Naive thymus-derived CD4-positive, alpha-beta T cell (primary cell): ENCODE results near the gene PCED1B. TPM values are rescaled to one million over a fixed set of nuclear protein-coding genes. Genes with fewer than 3 reads are reported as not detected.
"Not testable (repeated sequence)": the region's sequence is repeated elsewhere in the genome, so short reads cannot be mapped to it uniquely, and the experiment has no call there.

Experiments used
- ATAC-seq: fragments of 150-1000 bp; cut with Tn5 transposase; 2 replicates; pipeline ENCODE4 v1.10.0; 2021; ENCODE audit warnings: mild to moderate bottlenecking, moderate library complexity
- CTCF ChIA-PET: fragments of 350-600 bp; sonication (Branson Sonifier 250); formaldehyde crosslinking; loops from one replicate; lab custom pipeline; 2021; ENCODE audit warnings: antibody characterized with exemption; lab: Charles Lee
- POLR2A ChIA-PET: fragments of 350-600 bp; sonication (Branson Sonifier 250); formaldehyde crosslinking; loops from one replicate; lab custom pipeline; 2021; ENCODE audit warnings: antibody characterized with exemption, inconsistent platforms; lab: Charles Lee
- DNase-seq, 9 donors: peaks; one replicate each; pipeline versions ENCODE4 v3.0.0 to v3.0.0-alpha.2; 2020 to 2022; ENCODE audit warnings: mixed read lengths in 1 of 9
- H3K27ac ChIP-seq: one replicate; pipeline ENCODE4 v1.7.0; 2013; ENCODE audit warnings: mild to moderate bottlenecking, low read depth, low read length, moderate library complexity
- H3K27me3 ChIP-seq, 2 donors: one replicate each; pipeline ENCODE4 v1.7.0; 2013; ENCODE audit warnings: low read length in 2 of 2, mild to moderate bottlenecking in 2 of 2, moderate library complexity in 2 of 2; ENCODE audit not compliant: control insufficient read depth in 2 of 2, insufficient read depth in 2 of 2
- H3K36me3 ChIP-seq, 3 experiments: 1 replicate in 2 of 3; 2 replicates in 1 of 3; pipeline ENCODE4 v1.7.0; 2013; ENCODE audit warnings: low read length in 3 of 3, mild to moderate bottlenecking in 3 of 3, moderate library complexity in 1 of 3; ENCODE audit not compliant: insufficient read depth in 3 of 3, control insufficient read depth in 2 of 3
- H3K4me1 ChIP-seq, 2 donors: one replicate each; pipeline ENCODE4 v1.7.0; 2013; ENCODE audit warnings: low read length in 2 of 2, mild to moderate bottlenecking in 2 of 2, moderate library complexity in 1 of 2; ENCODE audit not compliant: control insufficient read depth in 2 of 2, insufficient read depth in 2 of 2
- H3K4me3 ChIP-seq: 2 replicates; pipeline ENCODE4 v1.7.0; 2013; ENCODE audit warnings: mild to moderate bottlenecking, low read length
- H3K9me3 ChIP-seq, 3 experiments: 1 replicate in 2 of 3; 2 replicates in 1 of 3; pipeline ENCODE4 v1.7.0; 2013; ENCODE audit warnings: low read length in 3 of 3; ENCODE audit not compliant: control insufficient read depth in 2 of 3
- H3K27ac Mint-ChIP-seq, 9 donors: one replicate each; pipeline ENCODE4 v1.8.0; 2020 to 2022; ENCODE audit warnings: mixed read lengths in 9 of 9, mild to moderate bottlenecking in 8 of 9, moderate library complexity in 5 of 9, inconsistent platforms in 2 of 9
- H3K27me3 Mint-ChIP-seq, 5 donors: one replicate each; pipeline ENCODE4 v1.8.0; 2021 to 2022; ENCODE audit warnings: mixed read lengths in 5 of 5, mild to moderate bottlenecking in 1 of 5
- H3K36me3 Mint-ChIP-seq, 5 donors: one replicate each; pipeline ENCODE4 v1.8.0; 2020 to 2022; ENCODE audit warnings: mixed read lengths in 5 of 5, mild to moderate bottlenecking in 3 of 5, inconsistent platforms in 1 of 5
- H3K4me1 Mint-ChIP-seq, 7 donors: one replicate each; pipeline ENCODE4 v1.8.0; 2020 to 2022; ENCODE audit warnings: mixed read lengths in 7 of 7, mild to moderate bottlenecking in 3 of 7, inconsistent platforms in 1 of 7
- H3K4me3 Mint-ChIP-seq, 10 donors: one replicate each; pipeline ENCODE4 v1.8.0; 2020 to 2022; ENCODE audit warnings: mild to moderate bottlenecking in 10 of 10, mixed read lengths in 10 of 10, moderate library complexity in 6 of 10, inconsistent platforms in 2 of 10
- H3K9me3 Mint-ChIP-seq, 11 donors: one replicate each; pipeline ENCODE4 v1.8.0; 2020 to 2022; ENCODE audit warnings: mixed read lengths in 11 of 11, mild to moderate bottlenecking in 4 of 11, inconsistent platforms in 1 of 11, moderate library complexity in 1 of 11
- intact Hi-C, 2 donors: fragments of 100-400 bp; cut with micrococcal nuclease; formaldehyde crosslinking; loops; one replicate each; pipeline ENCODE4 v1.15.1; 2023
- polyA plus RNA-seq, 2 donors: library from polyadenylated mRNA; unstranded; fragments of 300-500 nt; fragmentation: Illumina TruSeq; gene quantifications; one replicate each; pipeline ENCODE4 v1.2.3, GENCODE V29; 2021
- total RNA-seq, 6 experiments: library from RNA in 5 of 6; stranded (reverse) in 5 of 6; gene quantifications; 1 replicate in 5 of 6; 2 replicates in 1 of 6; pipeline ENCODE4 v1.2.3 and lab custom pipeline; 2021 to 2026

PCED1B gene
- total and polyA plus RNA-seq, 7 experiments from 2014 or later: 41.4 to 147 (median 94.3) TPM

DNA sequence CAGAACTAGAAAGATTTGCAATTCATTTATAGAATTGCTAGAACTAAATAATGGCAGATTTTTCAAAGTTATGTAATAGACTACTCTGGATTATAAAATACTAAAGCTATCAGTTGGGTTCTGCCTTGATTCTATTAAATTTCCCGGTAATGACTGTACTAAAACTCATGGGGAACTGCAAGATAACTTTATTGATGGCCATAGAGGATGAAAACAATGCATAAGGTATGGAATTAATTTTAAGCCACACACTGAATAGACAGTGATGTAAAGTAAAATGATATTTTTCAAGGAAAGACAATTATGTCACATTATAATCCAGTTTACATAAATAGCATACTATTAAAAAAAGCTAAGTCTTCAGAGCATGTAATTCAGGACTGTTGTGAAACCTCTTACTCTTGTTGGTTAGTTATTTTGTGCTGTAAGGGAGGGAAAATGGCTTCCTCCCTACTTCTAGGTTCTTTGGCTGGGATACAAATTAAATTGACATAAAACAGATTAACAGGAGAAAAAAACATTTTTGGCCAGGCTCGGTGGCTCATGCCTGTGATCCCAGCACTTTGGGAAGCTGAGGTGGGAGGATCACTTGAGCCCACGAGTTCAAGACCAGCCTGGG, 134.7 kb downstream of the PCED1B start:
- peak overlapping the region; percentile 76 for H3K27ac ChIP-seq
- H3K4me3 ChIP-seq: peak overlapping the region; percentile 80
- no peaks in the 10 kb centered on the region for H3K9me3 ChIP-seq
- intact Hi-C loops: loop anchor here (2.0 to 10.0 kb wide), 4 partner anchors 493 to 999 kb away; partner anchors contain the start of genes HDAC7 (in 1 of the 2) and RPAP3 (in 1 of the 2)
- Mint-ChIP-seq H3K27ac (peak overlapping the region; percentile 87 to 98 (median 93)), H3K27me3 (peaks cover 0 to 4% (median 0%) of the 10 kb centered on the region in 5 donors), H3K4me1 (peaks cover 10 to 54% (median 23%) of the 10 kb centered on the region in 7 donors), H3K36me3 (peaks cover 10 to 66% (median 54%) of the 10 kb centered on the region in 5 donors), H3K9me3 (no peaks in the 10 kb centered on the region), H3K4me3 (peak overlapping the region; percentile 91 to 100 (median 98))
- H3K36me3 ChIP-seq: peaks cover 2 to 12% (median 10%) of the 10 kb centered on the region in 3 experiments
- CTCF ChIA-PET: interaction anchor here (0.6 to 1.4 kb wide), 6 partner anchors 21 to 208 kb away, joined by 3 read pairs; no protein-coding TSS in a partner anchor
- H3K4me1 ChIP-seq: peaks cover 20 to 22% of the 10 kb centered on the region in 2 donors
- H3K27me3 ChIP-seq: no peaks in the 10 kb centered on the region
- DNase-seq (no peak), ATAC-seq (no peak)
- POLR2A ChIA-PET: interaction anchor here (0.5 to 13.6 kb wide), 21 partner anchors 8 to 194 kb away, joined by 3 to 173 read pairs (median 4); partner anchors contain the start of genes AMIGO2 and PCED1B

DNA sequence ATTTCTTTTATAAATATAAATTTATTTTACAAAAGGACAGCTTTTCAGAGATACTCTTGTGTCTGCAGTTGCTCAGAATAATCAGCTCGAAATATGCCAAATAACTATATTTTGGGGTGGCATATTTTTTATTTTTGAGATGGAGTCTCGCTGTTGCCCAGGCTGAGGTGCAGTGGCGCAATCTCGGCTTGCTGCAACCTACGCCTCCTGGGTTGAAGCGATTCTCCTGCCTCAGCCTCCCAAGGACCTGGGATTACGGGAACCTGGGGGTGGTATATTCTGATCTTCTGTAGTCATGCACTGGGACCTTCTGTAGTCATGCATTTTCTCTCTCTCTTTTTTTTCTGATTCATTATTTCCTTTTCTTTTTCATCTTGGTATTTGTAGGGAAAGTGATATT, 135.3 kb downstream of the PCED1B start:
- Histone ChIP-seq H3K4me3 (peak overlapping the region; percentile 80), H3K4me1 (peaks cover 13 to 21% of the 10 kb centered on the region in 2 donors), H3K36me3 (peaks cover 0 to 6% (median 4%) of the 10 kb centered on the region in 3 experiments), H3K27ac (peak overlapping the region; percentile 76), H3K27me3 (no peaks in the 10 kb centered on the region), H3K9me3 (no peaks in the 10 kb centered on the region)
- no peak for ATAC-seq
- peak overlapping the region; percentile 91 to 100 (median 98) for H3K4me3 Mint-ChIP-seq
- H3K36me3 Mint-ChIP-seq: peaks cover 10 to 69% (median 56%) of the 10 kb centered on the region in 5 donors
- POLR2A ChIA-PET: interaction anchor here (0.5 to 13.6 kb wide), 13 partner anchors 9 to 181 kb away, joined by 3 to 173 read pairs (median 5); partner anchors contain the start of genes AMIGO2 and PCED1B
- no peaks in the 10 kb centered on the region for H3K9me3 Mint-ChIP-seq
- peak in 1 of 9 donors; percentile 12 for DNase-seq
- H3K27me3 Mint-ChIP-seq: peaks cover 0 to 4% (median 0%) of the 10 kb centered on the region in 5 donors
- peak overlapping the region; percentile 91 to 98 (median 96) for H3K27ac Mint-ChIP-seq
- CTCF ChIA-PET: interaction anchor here (0.6 to 2.3 kb wide), 4 partner anchors 18 to 193 kb away, joined by 3 to 6 read pairs (median 3); no protein-coding TSS in a partner anchor
- intact Hi-C loops: loop anchor here (1.0 to 10.0 kb wide), 11 partner anchors 492 to 1487 kb away; partner anchors contain the start of genes ARID2 (in 2 of the 2), RPAP3 (in 2 of the 2), SLC38A1 (in 2 of the 2) and HDAC7 (in 1 of the 2)
- H3K4me1 Mint-ChIP-seq: peaks cover 6 to 54% (median 23%) of the 10 kb centered on the region in 7 donors

DNA sequence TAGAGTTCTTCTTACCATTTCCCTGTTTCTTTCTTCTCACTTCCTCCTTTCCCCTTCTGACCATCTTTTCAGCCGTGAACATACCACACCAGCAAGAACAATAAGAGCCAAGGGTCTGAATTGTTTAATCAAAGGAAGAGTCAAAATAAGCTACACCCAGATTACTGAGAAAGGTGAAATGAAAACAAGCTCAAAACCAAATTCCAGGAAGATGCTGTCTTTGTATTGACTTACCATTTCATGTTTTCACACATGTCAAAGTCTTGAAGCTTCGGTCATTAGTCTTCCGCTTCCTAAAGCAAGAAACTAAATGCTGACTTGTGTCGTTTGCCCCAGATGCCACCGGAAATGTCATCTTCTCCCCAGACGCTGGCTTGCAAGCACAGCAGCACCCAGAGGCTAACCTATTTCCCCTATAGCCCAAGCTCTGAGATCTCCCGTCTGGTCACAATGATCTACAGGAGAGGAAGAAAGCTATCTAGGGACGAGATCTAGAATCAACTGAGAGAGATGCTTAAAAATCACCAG, 136.8 kb downstream of the PCED1B start:
- intact Hi-C loops: loop anchor here (1.0 to 10.0 kb wide), 18 partner anchors 9 to 1489 kb away; partner anchors contain the start of genes AMIGO2 (in 2 of the 2), ARID2 (in 2 of the 2), PCED1B (in 2 of the 2) and SLC38A1 (in 2 of the 2)
- Histone ChIP-seq H3K36me3 (no peaks in the 10 kb centered on the region), H3K27me3 (no peaks in the 10 kb centered on the region), H3K27ac (peak overlapping the region; percentile 76), H3K9me3 (no peaks in the 10 kb centered on the region), H3K4me3 (peak overlapping the region; percentile 80), H3K4me1 (peaks cover 9 to 14% of the 10 kb centered on the region in 2 donors)
- peaks cover 14 to 71% (median 57%) of the 10 kb centered on the region in 5 donors for H3K36me3 Mint-ChIP-seq
- ATAC-seq (peak; percentile 81), DNase-seq (peak in 8 of 9 donors; percentile 56 to 82 (median 72))
- CTCF ChIA-PET: interaction anchor here (0.5 to 2.3 kb wide), 11 partner anchors 9 to 985 kb away, joined by 3 to 9 read pairs (median 4); partner anchors contain the start of genes AMIGO2 and PCED1B
- peaks cover 0 to 4% (median 0%) of the 10 kb centered on the region in 5 donors for H3K27me3 Mint-ChIP-seq
- peak overlapping the region; percentile 91 to 100 (median 98) for H3K4me3 Mint-ChIP-seq
- POLR2A ChIA-PET: interaction anchor here (0.7 to 13.6 kb wide), 22 partner anchors 9 to 948 kb away, joined by 3 to 173 read pairs (median 6); partner anchors contain the start of genes AMIGO2, PCED1B and SLC38A1
- no peaks in the 10 kb centered on the region for H3K9me3 Mint-ChIP-seq
- H3K27ac Mint-ChIP-seq: peak overlapping the region; percentile 91 to 98 (median 96)
- H3K4me1 Mint-ChIP-seq: peaks cover 6 to 52% (median 26%) of the 10 kb centered on the region in 7 donors

DNA sequence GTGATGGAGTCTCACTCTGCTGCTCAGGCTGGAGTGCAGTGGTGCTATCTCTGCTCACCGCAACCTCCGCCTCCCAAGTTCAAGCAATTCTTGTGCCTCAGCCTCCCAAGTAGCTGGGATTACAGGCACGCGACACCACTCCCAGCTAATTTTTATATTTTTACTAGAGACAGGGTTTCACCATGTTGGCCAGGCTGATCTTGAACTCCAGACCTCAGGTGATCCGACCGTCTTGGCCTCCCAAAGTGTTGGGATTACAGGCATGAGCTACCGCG, 138.1 kb downstream of the PCED1B start:
- not testable (repeated sequence) for H3K9me3 Mint-ChIP-seq, H3K27me3 ChIP-seq, H3K36me3 ChIP-seq, H3K9me3 ChIP-seq, H3K27me3 Mint-ChIP-seq, ATAC-seq
- H3K36me3 Mint-ChIP-seq: peaks cover 14 to 71% (median 59%) of the 10 kb centered on the region in 5 donors
- H3K27ac Mint-ChIP-seq: peak overlapping the region; percentile 88 to 98 (median 96)
- ChIA-PET POLR2A (interaction anchor here (0.7 to 13.6 kb wide), 15 partner anchors 9 to 179 kb away, joined by 3 to 173 read pairs (median 15); partner anchors contain the start of genes AMIGO2 and PCED1B), CTCF (interaction anchor here (0.7 to 2.5 kb wide), 7 partner anchors 16 to 195 kb away, joined by 3 to 7 read pairs (median 4); no protein-coding TSS in a partner anchor)
- peak in 1 of 9 donors; percentile 31 for DNase-seq
- intact Hi-C loops: loop anchor here (2.0 to 10.0 kb wide), 9 partner anchors 595 to 1490 kb away; partner anchors contain the start of genes ARID2 (in 2 of the 2), SLC38A1 (in 2 of the 2), SLC38A2 (in 2 of the 2) and HDAC7 (in 1 of the 2)
- Histone ChIP-seq H3K4me1 (peaks cover 17 to 22% of the 10 kb centered on the region in 2 donors), H3K27ac (peak overlapping the region; percentile 76), H3K4me3 (peak overlapping the region; percentile 80)
- peak overlapping the region; percentile 91 to 100 (median 98) for H3K4me3 Mint-ChIP-seq
- H3K4me1 Mint-ChIP-seq: peaks cover 13 to 53% (median 28%) of the 10 kb centered on the region in 7 donors

DNA sequence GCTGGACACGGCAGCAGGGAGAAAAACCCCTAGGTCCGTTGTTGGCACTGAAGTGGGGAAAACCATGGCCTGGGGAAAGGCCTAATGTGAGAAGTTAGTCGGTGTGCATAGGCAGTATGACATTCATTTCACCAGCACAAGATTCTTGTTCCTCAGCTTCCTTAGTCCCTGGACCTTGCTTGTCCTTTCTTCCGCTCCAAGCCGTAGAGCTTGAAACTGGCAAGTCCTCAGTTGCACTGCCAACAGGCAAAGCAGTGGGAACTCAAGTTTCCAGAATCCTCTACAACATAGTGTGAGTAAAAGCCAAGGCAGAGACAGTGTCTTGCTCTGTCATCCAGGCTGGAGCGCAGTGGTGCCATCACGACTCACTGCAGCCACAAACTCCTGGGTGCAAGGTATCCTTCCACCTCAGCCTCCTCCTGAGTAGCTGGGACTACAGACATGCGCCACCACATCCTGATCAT, 138.8 kb downstream of the PCED1B start:
- H3K9me3 Mint-ChIP-seq: peaks cover 0 to 1% (median 0%) of the 10 kb centered on the region in 11 donors
- peaks cover 0 to 4% (median 0%) of the 10 kb centered on the region in 3 experiments for H3K36me3 ChIP-seq
- POLR2A ChIA-PET: interaction anchor here (0.6 to 13.6 kb wide), 20 partner anchors 8 to 489 kb away, joined by 3 to 173 read pairs (median 6); partner anchors contain the start of genes AMIGO2 and PCED1B
- DNase-seq (peak in 4 of 9 donors; percentile 33 to 52 (median 36)), ATAC-seq (peak; percentile 22)
- CTCF ChIA-PET: interaction anchor here (0.7 to 2.5 kb wide), 10 partner anchors 9 to 1001 kb away, joined by 3 to 7 read pairs (median 4); no protein-coding TSS in a partner anchor
- H3K4me3 Mint-ChIP-seq: peak overlapping the region; percentile 91 to 100 (median 98)
- H3K27me3 ChIP-seq: no peaks in the 10 kb centered on the region
- peaks cover 14 to 73% (median 61%) of the 10 kb centered on the region in 5 donors for H3K36me3 Mint-ChIP-seq
- H3K4me1 ChIP-seq: peaks cover 24 to 29% of the 10 kb centered on the region in 2 donors
- H3K27ac Mint-ChIP-seq: peak overlapping the region; percentile 88 to 98 (median 96)
- intact Hi-C loops: loop anchor here (1.0 to 10.0 kb wide), 11 partner anchors 58 to 1491 kb away; partner anchors contain the start of genes ARID2 (in 2 of the 2), SLC38A1 (in 2 of the 2), HDAC7 (in 1 of the 2) and SCAF11 (in 1 of the 2)
- peak overlapping the region; percentile 76 for H3K27ac ChIP-seq
- peaks cover 20 to 56% (median 34%) of the 10 kb centered on the region in 7 donors for H3K4me1 Mint-ChIP-seq
- H3K9me3 ChIP-seq: no peaks in the 10 kb centered on the region
- H3K27me3 Mint-ChIP-seq: peaks cover 0 to 4% (median 0%) of the 10 kb centered on the region in 5 donors
- peak overlapping the region; percentile 80 for H3K4me3 ChIP-seq
